Activated T-cell treated with anti-CD3 and anti-CD28 coated beads, Interleukin-2, amount 50 U/mL, for 1 hour (primary cell): ENCODE results near the gene SENP1.

Experiments
- DNase-seq: peaks from one replicate; pipeline ENCODE4 v3.0.0-alpha.2; 2020

SENP1 gene

DNA sequence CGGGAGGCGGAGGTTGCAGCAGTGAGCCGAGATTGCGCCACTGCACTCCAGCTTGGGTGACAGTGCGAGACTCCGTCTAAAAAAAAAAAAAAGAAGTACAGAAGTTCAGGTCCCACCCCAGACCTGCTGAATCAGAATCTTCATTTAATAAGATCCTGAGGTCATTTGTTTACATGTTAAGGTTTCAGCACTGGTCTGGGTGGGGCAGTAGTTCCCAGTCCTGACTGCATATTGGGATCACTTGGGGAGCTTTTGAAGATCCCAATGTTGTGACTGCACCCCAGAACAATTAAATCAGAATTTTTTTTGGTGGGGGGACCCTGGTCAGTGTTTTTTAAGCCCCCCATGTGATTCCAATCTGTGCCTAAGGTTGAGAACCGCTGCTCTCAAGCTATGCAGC lies 89.9 kb downstream of the SENP1 start:
- no peak for DNase-seq

- no peak for DNase-seq
Measured at GRCh38 chr12:48015129-48015528, 90.8 kb downstream of the SENP1 start.

- DNase-seq, result no peak
Measured at GRCh38 chr12:48013287-48013686, 92.6 kb downstream of the SENP1 start.

- no peak for DNase-seq
Measured at GRCh38 chr12:48012070-48012469, 93.8 kb downstream of the SENP1 start.

GRCh38 chr12:48010366-48010970 lies 95.4 kb downstream of the SENP1 start:
- DNase-seq, result no peak

DNA sequence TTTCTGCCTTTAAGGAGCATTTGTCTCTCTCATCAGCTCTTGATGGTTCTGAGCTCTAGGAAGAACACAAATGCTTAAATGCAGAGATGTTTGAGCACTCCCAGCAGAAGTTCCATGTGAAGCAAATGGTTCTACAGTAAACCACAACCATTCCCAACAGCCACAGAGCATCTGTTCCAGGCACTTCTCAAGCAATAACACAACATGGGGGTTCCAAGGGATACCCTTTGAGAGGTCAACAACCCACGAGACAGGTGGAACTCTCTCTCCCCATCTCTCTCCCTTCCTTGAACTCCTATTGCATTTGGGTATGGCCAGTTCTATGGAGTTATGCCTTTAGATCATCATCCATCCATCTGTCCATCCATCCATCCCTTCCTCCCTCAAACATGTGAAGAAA lies 96.4 kb downstream of the SENP1 start:
- DNase-seq, result no peak

DNA sequence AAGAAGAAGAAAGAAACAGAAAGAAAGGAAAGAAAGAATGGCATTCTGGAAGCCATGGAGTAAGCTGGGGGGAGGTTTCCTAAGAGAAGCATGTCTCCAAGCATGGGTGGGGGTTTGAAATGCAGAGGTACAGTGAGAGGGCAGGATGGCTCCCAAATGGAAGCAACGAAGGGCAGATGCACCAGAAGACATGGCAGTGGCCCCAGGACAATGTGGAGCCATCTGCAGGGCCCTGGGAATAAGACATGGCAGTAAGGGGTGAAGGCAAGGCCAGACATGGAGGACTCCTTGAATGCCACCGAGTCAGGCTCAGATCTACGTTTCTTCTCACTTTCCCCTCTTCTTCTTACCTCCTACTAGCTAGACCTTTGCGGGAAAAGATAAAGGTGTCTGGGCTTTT lies 96.9 kb downstream of the SENP1 start:
- no peak for DNase-seq

GRCh38 chr12:48008349-48008748 lies 97.5 kb downstream of the SENP1 start:
- DNase-seq, result no peak

- DNase-seq, result no peak
Measured at GRCh38 chr12:48007206-48007605, 98.7 kb downstream of the SENP1 start.

GRCh38 chr12:48005750-48006021 lies 100.2 kb downstream of the SENP1 start:
- no peak for DNase-seq

DNA sequence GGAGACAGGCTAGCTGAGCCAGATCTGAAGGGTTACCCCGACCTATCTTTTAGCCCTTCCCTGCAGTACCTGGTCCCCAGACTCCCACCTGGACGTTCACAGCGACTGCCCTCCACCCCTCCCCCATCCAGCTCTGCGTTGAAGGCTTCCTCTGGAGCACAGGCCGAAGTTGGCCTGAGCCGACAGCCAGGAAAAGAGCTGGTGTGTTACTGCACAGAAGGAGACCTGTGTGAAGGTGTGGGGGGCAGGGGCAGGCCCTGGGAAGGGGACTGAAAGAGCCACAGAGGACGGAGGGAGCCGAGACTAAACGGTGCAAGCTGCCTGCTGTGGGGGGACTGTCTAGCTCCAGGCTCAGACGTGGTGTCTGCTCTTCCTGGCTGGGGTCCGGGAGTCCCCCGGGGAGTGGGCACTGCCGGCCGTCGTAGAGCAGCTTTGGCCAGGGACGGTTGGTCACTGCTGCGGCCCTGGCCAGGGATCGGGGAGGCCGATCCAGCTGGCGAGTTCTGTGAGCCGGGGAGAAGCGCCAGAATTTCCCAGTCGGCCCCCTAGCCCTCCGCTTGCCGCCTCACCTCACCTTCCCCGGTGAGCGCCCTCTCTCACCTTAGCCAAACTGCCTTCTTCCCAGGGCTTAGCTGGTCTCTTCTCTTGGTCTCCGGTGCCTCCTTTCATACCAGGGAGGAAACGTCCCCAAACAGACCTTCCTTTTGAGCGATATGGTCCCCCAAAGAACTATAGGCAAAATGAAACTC lies 100.7 kb downstream of the SENP1 start:
- DNase-seq, result no peak

- peak; percentile 41 for DNase-seq
Measured at GRCh38 chr12:48004053-48004941, 101.6 kb downstream of the SENP1 start, which contains the start of gene COL2A1. COL2A1 (minus strand) TSS chr12:48004476; CDS start chr12:48004321, 155 bp downstream.

DNA sequence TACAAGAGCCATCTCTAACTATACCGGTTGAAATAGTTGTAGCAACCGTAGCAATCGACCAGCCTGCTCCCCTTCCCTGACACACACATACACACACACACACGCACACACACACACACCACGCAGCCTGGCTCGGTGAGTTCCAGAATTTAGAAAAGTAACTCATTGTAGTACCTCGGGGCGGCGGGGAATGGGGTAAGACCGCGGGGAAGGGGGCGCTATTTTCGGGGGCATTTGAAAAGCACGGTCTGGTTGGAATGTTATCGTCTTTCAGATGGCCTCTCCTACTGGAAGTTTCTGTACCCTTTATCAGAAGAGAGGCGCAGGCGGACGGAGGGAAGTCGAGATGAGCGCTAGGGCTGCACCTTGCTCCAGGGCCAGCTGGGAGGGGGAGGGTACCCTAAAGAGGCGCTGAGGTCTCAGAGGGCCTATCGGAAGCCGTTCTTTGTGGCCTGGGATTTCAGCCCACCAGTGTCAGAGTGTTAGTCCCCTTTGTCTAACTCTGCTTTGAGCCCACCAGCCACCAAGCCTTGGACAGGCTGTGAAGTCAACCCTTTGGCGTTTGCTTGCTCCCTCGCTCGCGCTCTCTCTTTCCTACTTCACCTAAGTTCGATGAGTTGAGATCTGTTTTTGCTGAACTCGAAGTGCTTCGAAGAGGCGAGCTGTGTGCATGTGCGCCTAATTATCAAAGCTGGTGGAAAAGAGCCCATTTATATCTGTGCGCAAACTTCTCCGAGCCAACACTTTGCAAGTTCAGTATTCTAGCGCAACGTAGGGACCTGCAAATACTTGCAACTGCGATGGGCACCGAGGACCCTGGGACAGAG lies 102.4 kb downstream of the SENP1 start:
- DNase-seq, result peak; percentile 30

GRCh38 chr12:48002773-48003218 lies 103.1 kb downstream of the SENP1 start:
- no peak for DNase-seq

GRCh38 chr12:48002414-48002730 lies 103.5 kb downstream of the SENP1 start:
- no peak for DNase-seq

DNA sequence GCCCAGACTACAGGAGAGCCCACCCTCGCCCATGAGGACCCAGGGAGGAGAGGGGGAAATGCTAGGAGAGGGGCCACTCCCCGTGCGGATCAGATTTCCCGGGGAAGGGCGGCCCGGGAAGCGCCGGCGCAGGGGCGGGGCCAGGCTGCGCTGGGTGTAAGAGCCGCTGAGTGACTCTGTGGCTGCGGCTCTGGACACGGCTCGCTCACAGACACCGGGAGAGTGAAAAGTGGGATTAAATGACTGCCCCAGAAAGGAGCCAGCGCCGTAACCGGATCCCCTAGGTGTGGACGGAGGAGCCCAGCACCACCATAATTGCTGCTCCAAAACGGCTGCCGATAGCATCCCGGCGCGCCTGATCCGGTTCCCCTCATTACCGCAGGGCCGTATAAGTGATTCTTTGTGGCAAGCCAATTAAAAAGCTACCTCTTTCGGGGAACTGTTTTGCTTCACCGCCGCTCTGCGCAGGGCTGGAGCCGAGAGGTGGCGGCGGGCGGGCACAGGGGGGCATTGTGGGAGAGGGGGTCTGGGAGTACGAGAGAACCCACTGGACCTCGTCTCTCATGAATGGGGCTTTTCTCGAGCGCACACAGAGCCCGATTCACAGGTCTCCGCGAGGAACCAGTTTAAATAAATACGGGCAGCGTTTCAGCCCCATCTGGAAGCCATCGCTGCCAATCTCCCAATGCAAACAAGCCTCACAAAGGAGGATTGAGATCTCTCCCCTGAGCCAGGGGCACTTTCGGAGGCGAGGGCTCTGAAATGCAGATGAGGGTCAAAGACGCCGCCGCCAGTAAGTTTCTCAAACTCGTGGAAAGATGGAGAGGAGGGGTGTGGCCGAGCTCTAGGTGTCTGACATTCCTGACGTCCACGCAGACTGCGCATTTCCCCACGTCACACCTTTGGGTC lies 104.1 kb downstream of the SENP1 start:
- DNase-seq, result no peak

DNA sequence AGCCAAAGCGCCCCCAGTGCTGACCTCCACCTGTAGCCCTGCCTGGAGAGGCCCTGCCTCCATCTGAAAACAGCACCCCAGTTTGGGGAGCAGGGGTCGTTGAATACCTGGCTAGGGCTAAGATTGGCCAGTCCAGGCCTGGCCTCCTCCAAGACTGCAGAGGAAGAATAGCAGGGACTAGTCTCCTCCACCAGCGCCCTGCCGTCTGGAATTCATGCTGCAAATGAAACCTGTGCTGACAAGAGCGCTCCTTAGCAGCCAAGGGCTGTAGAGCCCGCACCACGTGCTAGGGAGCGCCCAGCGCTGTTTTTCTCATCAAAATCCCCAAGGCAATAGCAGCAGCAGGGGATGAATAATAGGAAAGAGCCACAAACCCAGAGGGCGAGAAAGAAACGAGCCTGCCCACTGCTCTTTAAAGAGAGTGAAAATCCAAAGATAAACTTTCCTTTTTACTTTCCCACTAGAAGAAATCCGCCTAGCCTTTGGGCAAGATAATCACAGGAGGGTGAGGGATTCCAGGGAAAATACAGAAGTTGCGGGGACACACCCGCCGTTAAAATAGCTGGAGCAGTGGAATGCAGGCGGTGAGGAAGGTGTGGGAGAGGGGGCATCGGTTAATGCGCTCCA lies 104.9 kb downstream of the SENP1 start:
- DNase-seq, result no peak

DNA sequence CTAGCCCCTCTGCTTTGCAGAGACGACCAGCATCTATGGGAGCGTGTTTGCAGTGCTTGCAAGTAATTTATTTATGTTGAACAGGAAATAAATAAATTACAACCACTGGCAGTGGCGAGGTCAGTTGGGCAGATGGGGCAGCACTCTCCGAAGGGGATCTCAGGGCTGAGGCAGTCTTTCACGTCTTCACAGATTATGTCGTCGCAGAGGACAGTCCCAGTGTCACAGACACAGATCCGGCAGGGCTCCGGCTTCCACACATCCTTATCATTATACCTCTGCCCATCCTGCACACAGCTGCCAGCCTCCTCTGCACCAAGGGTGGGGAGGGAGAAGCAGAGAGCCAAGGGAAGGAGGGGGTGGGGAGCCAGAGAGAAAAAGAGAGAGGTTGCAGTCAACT lies 106.1 kb downstream of the SENP1 start:
- no peak for DNase-seq

GRCh38 chr12:47997321-47997720 lies 108.6 kb downstream of the SENP1 start:
- DNase-seq, result no peak

- DNase-seq, result no peak
Measured at GRCh38 chr12:47995981-47996401, 109.9 kb downstream of the SENP1 start.

- DNase-seq, result no peak
Measured at GRCh38 chr12:47993491-47993890, 112.4 kb downstream of the SENP1 start.
